Skeletal muscle satellite cell (primary cell): ENCODE data around the gene ANO2.

Experiments
- H3K27me3 ChIP-seq: 2 replicates; pipeline ENCODE4 v1.7.0; 2013; ENCODE audit warnings: low read length; ENCODE audit not compliant: control insufficient read depth, insufficient read depth
- H3K36me3 ChIP-seq: 2 replicates; pipeline ENCODE4 v1.7.0; 2013; ENCODE audit warnings: mild to moderate bottlenecking, control low read depth, low read length; ENCODE audit not compliant: insufficient read depth
- H3K4me1 ChIP-seq: 2 replicates; pipeline ENCODE4 v1.7.0; 2013; ENCODE audit warnings: low read length; ENCODE audit not compliant: control insufficient read depth, insufficient read depth
- H3K4me2 ChIP-seq: 2 replicates; pipeline ENCODE4 v1.7.0; 2013; ENCODE audit warnings: mild to moderate bottlenecking, low read length
- H3K4me3 ChIP-seq: 2 replicates; pipeline ENCODE4 v1.7.0; 2013; ENCODE audit warnings: low read length
- H3K9ac ChIP-seq: 2 replicates; pipeline ENCODE4 v1.7.0; 2013; ENCODE audit warnings: mild to moderate bottlenecking, low read depth, low read length, moderate library complexity
- H3K9me3 ChIP-seq: replicated peaks from 2 replicates; pipeline ENCODE4 v1.7.0; 2013; ENCODE audit warnings: mild to moderate bottlenecking, control low read depth, low read length

Gene ANO2

DNA sequence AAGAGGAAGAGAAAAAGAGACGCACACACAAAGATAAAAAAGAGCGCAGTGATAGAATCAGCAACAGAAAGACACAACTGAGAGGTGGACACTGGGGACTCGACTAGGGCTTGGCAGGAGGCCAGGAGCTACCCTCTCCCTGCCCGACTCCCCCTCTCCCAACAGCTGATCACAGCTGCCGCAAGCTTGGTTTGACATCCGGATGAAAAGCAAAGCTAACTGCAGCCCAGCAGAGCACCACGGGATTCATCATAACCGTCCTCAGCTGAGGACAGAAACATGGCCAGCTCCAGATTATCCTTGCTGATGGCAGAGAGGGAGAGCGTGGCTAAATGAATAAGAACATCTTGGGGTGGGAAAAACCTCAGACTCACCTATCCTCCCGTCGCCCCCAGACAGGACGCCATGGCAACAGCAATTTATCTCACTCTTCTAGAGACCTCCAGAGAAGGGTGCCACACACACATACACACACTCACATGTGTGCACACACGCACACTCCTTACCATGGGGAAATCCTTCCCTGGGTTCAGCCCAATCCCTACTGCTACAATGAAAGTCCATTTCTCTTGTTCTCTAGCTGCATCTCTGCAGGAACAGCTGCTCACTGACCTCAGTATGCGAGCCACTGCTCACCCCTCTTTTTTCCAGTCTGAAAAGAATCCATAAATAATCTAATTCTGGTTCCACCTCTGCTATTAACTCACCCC, 377.9 kb downstream of the ANO2 start:
- Histone ChIP-seq H3K27me3 (peaks cover 24% of the 10 kb centered on the region), H3K36me3 (no peaks in the 10 kb centered on the region), H3K4me3 (no peak overlapping the region), H3K4me1 (no peaks in the 10 kb centered on the region), H3K9ac (no peak overlapping the region), H3K4me2 (no peak overlapping the region), H3K9me3 (no peaks in the 10 kb centered on the region)

DNA sequence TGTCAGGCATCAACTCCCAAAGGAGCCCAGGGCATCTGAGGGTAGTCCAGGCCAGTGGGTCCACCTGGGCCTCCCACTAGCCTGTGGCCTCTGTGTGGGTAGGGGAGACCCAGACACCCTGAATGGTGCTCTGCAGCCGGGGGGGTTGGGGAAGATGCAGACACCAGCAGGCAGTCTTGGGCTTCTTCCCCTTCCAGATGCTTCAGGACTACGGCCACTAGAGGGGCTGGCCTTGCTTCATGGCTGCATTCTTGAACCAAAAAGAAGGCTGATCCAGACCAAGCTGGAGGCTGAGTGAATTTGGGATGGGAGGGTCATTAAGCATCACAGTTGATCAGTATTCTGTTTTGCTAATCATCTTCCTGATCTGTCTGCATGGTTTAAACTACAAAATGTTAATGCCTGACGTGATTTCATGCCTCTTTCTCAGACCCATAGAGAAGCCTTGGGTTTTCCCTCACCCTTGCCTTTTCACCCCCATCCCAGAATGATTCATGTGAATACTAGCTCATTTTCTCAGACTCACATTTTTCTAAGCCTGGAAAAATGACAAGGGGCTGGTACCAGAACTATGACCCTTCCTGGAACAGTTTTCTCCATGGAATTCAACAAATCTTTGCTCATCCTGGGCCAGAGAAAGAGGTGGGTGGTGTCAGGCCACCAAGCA, 379.0 kb downstream of the ANO2 start:
- H3K27me3 ChIP-seq, result peaks cover 21% of the 10 kb centered on the region
- no peak overlapping the region for H3K4me3 ChIP-seq
- no peaks in the 10 kb centered on the region for H3K9me3 ChIP-seq
- no peak overlapping the region for H3K9ac ChIP-seq
- H3K36me3 ChIP-seq, result no peaks in the 10 kb centered on the region
- H3K4me1 ChIP-seq, result no peaks in the 10 kb centered on the region
- no peak overlapping the region for H3K4me2 ChIP-seq

DNA sequence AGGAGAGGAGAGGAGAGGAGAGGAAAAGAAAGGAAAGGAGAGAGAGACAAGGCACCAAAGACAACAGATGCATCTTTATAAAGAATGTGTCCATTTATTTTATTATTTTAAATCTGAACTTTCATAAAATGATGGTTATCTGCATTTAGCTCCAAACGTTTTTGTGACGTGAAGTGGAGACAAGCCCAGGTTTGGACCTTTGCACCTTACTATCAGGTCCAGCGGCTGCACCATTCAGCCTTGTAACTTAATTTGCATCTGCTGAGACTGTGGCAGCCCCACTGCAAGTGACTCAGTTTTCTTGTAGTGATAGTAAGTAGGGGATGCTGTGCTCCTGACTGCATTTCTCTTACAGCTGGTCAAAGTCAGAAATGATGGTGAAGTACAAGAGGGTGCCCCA, 382.5 kb downstream of the ANO2 start:
- Histone ChIP-seq H3K4me3 (no peak overlapping the region), H3K27me3 (peaks cover 11% of the 10 kb centered on the region), H3K4me1 (no peaks in the 10 kb centered on the region), H3K9me3 (no peaks in the 10 kb centered on the region), H3K4me2 (no peak overlapping the region), H3K36me3 (no peaks in the 10 kb centered on the region), H3K9ac (no peak overlapping the region)

DNA sequence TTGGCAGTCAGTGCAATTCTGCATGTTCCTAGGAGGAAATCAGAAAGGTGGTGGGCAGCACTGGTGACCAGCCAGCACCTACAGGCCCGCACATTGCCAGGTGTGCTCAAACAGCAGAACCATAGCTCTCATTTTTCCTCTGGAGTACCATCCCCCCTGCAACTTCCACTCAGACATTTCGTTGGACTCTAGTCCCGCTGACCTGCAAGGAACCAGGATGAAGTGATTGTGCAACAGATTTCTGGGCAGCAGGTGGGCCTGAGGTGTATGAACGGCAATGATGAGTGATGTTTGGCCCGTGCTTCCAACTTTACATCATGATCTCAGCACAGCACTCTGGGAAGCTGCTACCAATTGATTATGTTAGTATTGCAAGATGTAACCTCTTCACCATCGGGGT, 383.2 kb downstream of the ANO2 start:
- H3K27me3 ChIP-seq, result peaks cover 6% of the 10 kb centered on the region

DNA sequence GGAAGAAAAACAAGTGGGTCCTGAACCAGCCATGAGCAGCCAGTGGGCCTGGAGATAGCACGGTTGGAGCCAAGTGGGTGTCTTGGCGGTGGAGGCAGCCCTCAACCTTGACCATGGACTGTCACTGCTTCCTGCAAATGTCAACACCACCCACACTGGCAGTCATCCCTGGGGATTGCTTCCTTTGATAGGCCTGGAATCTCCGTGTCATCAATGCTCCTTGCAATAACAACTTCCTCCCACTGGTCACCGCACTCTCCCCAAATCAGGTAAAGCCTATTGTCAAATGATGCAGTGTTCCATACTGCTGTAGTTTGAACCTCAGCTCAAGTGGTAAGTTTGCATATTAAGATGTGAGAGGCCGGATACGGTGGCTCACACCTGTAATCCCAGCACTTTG, 384.0 kb downstream of the ANO2 start:
- H3K9me3 ChIP-seq, result peaks cover 4% of the 10 kb centered on the region
- no peak overlapping the region for H3K4me2 ChIP-seq
- no peaks in the 10 kb centered on the region for H3K4me1 ChIP-seq
- H3K27me3 ChIP-seq, result no peaks in the 10 kb centered on the region
- H3K9ac ChIP-seq, result no peak overlapping the region
- H3K4me3 ChIP-seq, result no peak overlapping the region
- no peaks in the 10 kb centered on the region for H3K36me3 ChIP-seq

More for the DNA sequence above, 383.2 kb downstream of the ANO2 start:
- Histone ChIP-seq H3K36me3 (no peaks in the 10 kb centered on the region), H3K9ac (no peak overlapping the region), H3K4me3 (no peak overlapping the region), H3K4me1 (no peaks in the 10 kb centered on the region), H3K9me3 (no peaks in the 10 kb centered on the region), H3K4me2 (no peak overlapping the region)

DNA sequence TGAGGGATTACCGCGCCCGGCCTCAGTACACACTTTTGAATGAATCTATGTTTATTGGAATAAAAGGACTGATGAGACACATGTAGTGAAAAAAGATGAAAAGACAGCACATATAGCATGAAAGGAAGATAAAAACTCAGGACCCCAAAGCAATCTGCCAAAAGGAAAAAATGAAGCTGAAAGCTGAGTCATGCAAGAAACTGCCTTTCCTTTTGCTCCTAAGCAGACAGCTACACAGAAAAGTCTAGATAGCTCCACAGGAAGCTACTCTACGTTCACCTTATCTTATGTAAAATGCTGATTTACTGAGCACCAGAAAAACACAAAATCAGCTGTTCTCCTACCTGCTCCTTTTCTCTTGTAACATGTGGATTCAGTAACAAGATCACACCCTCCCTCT, 384.8 kb downstream of the ANO2 start:
- H3K9ac ChIP-seq, result no peak overlapping the region
- no peaks in the 10 kb centered on the region for H3K27me3 ChIP-seq
- peaks cover 4% of the 10 kb centered on the region for H3K9me3 ChIP-seq
- no peak overlapping the region for H3K4me2 ChIP-seq
- H3K4me3 ChIP-seq, result no peak overlapping the region
- H3K36me3 ChIP-seq, result no peaks in the 10 kb centered on the region
- no peaks in the 10 kb centered on the region for H3K4me1 ChIP-seq

DNA sequence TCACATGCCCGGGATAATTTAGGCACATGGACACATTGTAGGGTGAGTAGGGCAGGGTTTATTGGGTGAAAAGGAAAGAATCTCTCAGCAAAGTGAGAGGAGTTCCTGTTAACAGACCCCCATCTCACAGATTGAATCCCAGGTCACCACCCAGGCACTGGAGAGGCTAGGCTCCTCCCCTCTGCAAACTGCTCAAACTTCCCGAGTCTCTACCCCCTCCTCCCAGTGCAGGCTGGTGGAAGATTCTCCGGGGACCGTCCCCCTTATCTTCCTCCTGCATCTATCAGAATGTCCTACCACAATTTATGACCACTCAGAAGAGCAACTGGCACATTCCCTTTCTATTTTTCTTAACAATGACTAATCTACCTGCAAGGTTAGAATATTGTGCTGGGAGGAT, 387.2 kb downstream of the ANO2 start:
- Histone ChIP-seq H3K27me3 (no peaks in the 10 kb centered on the region), H3K9ac (no peak overlapping the region)

DNA sequence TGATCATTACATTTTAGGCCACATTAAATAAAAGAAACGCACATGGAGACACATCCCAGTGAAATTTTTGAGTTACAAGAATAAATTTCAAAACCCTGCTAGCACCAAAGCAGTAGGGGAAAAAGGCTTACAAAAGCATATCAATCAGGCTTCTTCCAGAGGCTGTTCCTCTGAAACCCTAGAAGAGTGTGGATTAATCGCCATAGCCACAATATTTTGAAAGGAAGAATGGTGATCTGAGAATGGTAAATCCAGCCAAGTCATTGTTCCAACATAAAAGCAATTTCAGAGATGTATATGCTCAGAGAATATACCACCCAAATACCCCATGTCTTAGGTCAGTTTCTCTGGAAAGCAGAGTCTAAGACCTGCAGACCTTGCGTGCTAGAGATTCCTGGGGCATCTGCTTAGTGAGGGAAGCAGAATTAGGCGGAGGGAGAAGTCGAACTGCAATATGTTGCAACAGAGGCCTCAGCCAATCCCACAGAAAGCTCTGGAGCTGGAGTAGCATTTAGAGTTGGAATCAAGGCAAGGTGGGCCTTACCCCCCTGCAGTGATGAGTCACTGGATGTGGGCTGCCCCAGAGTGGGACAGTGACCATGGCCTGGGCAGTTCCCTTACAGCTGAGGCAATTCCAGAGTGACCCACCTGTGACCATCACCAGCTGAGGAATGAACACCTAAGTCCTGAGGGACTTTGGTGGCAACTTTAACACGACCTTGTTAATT, 387.9 kb downstream of the ANO2 start:
- no peaks in the 10 kb centered on the region for H3K4me1 ChIP-seq
- H3K4me2 ChIP-seq, result no peak overlapping the region
- H3K27me3 ChIP-seq, result no peaks in the 10 kb centered on the region
- H3K36me3 ChIP-seq, result no peaks in the 10 kb centered on the region
- peaks cover 4% of the 10 kb centered on the region for H3K9me3 ChIP-seq
- H3K4me3 ChIP-seq, result no peak overlapping the region
- H3K9ac ChIP-seq, result no peak overlapping the region

More for the DNA sequence above, 387.2 kb downstream of the ANO2 start:
- H3K4me1 ChIP-seq, result no peaks in the 10 kb centered on the region
- H3K9me3 ChIP-seq, result peaks cover 4% of the 10 kb centered on the region
- no peak overlapping the region for H3K4me3 ChIP-seq
- no peak overlapping the region for H3K4me2 ChIP-seq
- H3K36me3 ChIP-seq, result no peaks in the 10 kb centered on the region

DNA sequence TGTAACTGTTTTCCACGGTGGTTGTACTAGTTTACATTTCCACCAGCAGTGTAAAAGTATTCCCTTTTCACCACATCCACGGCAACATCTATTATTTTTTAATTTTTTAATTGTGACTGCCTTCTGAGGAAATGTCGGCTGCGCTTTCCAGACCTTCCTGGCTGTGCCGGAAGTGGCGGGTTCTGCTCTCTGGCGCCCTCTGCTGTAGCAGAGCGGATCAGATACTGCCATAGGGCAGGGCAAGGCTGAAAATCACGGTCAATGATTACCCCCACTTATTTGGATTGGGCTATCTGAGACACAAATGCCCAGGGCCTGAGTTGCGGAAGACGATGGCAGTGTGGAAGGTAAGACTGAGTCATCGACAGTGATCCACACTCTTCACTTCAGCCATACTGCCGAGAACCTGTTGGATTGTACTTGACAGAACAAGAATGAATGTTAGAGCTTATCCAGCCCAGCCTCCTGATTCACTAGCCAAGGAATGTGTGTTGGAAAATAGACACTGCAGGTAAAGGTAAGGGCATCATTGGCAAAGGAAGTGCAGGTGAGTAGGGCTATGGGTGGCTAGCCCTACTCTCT, 388.9 kb downstream of the ANO2 start:
- Histone ChIP-seq H3K4me3 (no peak overlapping the region), H3K9me3 (peaks cover 4% of the 10 kb centered on the region), H3K36me3 (no peaks in the 10 kb centered on the region), H3K27me3 (no peaks in the 10 kb centered on the region), H3K9ac (no peak overlapping the region), H3K4me2 (no peak overlapping the region), H3K4me1 (no peaks in the 10 kb centered on the region)

DNA sequence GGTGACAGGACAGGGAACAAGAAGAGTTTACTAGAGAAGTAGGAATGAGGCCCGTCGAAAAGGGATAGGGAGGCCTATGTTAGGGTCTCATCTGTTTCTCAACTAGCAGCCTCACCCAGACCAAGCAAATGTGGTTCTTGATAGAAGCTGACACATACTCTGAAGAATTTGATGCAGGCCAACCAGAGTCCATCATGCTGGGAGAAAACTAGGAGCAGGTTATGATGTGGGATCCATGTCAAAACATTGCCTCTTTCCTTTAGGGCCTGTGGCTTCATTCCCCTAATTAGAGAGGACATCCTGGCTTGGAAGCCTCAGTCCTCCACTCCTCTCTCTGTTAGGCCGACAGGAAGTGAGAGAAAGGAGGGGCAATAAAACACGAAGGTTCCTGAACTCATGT, 390.3 kb downstream of the ANO2 start:
- H3K36me3 ChIP-seq, result no peaks in the 10 kb centered on the region
- no peak overlapping the region for H3K4me3 ChIP-seq
- no peaks in the 10 kb centered on the region for H3K27me3 ChIP-seq
- H3K9ac ChIP-seq, result no peak overlapping the region
- no peak overlapping the region for H3K4me2 ChIP-seq
- no peaks in the 10 kb centered on the region for H3K4me1 ChIP-seq
- H3K9me3 ChIP-seq, result peaks cover 4% of the 10 kb centered on the region

DNA sequence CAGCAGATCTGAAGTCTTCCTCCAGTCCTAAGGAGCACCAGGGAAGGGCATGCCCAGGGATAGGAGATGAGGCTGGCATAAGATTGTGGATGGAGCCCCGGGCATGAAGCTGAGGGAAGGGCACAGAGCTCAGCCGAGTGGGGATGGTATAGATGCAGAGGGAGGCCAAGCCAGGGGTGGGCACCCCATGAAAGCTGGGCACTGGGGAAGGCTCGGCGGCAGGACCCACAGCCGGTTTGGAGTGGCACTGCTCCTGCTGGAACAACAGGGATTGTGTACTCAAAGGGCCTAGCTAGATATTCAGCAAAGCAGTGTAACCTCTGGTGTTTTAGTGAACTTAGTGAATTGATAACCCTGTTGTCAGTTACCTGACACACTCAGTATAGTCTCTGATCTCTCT, 396.0 kb downstream of the ANO2 start:
- Histone ChIP-seq H3K4me2 (no peak overlapping the region), H3K9me3 (no peaks in the 10 kb centered on the region), H3K4me3 (no peak overlapping the region), H3K9ac (no peak overlapping the region), H3K4me1 (no peaks in the 10 kb centered on the region), H3K27me3 (no peaks in the 10 kb centered on the region), H3K36me3 (no peaks in the 10 kb centered on the region)
